GM12864 (cell line): ENCODE data around the gene MEGF6.

ENCODE experiments used
- DNase-seq: peaks from one replicate; pipeline ENCODE4 v3.0.0-alpha.2; 2011; ENCODE audit warnings: low read depth
- H3K4me3 ChIP-seq: 2 replicates; pipeline ENCODE4 v1.5.1; 2011; ENCODE audit warnings: mild to moderate bottlenecking, low read depth, low read length, control low read depth
- CTCF ChIP-seq: IDR thresholded peaks from 2 replicates; pipeline ENCODE4 v1.5.1; 2011; ENCODE audit warnings: low read depth, mild to moderate bottlenecking, moderate library complexity, low read length, control low read depth, inconsistent platforms; ENCODE audit errors: missing control alignments

The MEGF6 gene

DNA sequence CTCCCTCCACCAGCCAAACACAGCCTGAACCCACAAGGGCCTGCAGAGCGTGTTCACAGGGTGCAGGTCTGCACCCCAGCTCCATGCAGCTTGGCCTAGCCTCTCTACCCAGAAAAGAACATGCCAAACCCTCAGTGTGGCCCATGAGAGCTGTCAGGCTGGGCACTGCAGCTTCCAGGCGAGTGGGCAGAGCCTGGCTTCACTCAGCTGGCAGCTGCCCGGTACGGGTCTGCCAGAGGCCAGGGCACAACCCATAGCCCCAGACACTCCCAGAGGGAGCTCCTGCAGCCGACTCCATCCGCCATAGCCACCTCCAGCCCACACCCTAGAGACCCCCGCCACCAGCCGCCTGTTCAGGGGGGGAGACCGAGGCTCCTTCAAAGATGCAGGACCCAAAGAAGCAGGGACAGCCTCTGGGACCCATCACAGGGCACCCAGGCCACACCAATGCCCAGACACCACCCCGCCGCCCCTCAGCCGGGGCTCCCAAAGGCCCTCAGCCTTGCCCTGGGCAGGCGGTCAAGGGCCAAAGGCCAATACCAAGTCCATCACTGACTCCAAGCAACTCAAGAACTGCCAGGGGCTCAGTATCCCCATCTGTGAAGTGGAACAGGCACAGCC, 42.4 kb downstream of the MEGF6 start:
- no peak for DNase-seq
- no peak overlapping the region for H3K4me3 ChIP-seq
- no peak for TF ChIP-seq CTCF

- TF ChIP-seq CTCF = no peak
- H3K4me3 ChIP-seq = no peak overlapping the region
- DNase-seq = no peak
These were observed 44.1 kb downstream of the MEGF6 start for GRCh38 chr1:3566951-3567804.

DNA sequence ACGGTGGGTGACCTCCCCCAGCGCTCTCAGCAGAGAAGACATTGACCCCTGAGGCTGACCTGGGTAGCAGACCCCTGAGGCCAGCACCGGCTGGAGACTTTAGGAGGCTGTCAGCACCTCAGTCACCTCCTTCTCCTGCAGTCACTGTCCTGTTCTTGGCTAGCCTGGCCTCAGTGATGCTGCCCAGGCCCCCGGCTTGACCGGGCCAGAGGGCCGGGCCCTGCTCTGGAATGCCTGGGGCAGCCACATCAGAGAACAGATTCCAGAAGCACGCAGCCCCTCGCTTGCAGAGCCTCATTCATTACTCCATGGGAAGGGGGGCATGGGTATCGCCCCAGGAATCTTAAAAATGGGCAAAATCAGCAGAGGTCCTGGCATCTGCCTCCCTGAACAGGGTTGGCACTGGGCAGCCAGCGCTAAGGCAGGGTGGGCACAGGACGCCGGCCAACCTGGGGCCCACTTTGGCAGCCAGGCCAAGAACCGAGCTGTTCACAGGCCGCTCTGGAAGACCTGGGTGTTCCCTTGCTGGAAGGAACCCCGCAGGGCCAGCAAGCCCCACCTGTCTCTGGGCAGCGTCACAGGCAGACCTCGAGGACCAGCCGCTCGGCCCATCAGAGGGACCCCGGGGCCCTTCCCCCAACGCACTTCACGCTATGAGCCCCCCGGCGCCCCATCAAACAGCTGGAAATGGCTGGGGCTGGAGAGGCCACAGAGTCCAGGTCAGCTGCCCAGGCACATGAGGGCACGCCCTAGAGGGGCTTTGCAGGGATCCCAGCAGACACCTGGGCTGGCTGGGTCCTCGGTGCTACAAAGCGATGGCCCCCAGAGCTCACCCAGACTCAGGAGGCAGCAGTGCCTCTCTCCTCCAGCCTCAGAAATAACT, 45.1 kb downstream of the MEGF6 start:
- DNase-seq = no peak
- no peak for TF ChIP-seq CTCF
- no peak overlapping the region for H3K4me3 ChIP-seq

- H3K4me3 ChIP-seq = no peak overlapping the region
- TF ChIP-seq CTCF = peak; percentile 65
- no peak for DNase-seq
These were observed 46.1 kb downstream of the MEGF6 start for GRCh38 chr1:3564921-3565831.

- no peak for DNase-seq
- no peak overlapping the region for H3K4me3 ChIP-seq
- no peak for TF ChIP-seq CTCF
These were observed 47.7 kb downstream of the MEGF6 start for GRCh38 chr1:3563610-3564009.

GRCh38 chr1:3563125-3563524, 48.2 kb downstream of the MEGF6 start:
- no peak for TF ChIP-seq CTCF
- H3K4me3 ChIP-seq = no peak overlapping the region
- no peak for DNase-seq
